Activated gamma-delta T cell treated with Interleukin-2 at 50 U/mL for 16 hours (primary cell): ENCODE measurements around the gene VWA3B.
"Not testable (repeated sequence)": the region's sequence is repeated elsewhere in the genome, so short reads cannot be mapped to it uniquely, and the experiment has no call there.

Experiments
- DNase-seq: peaks from one replicate; pipeline ENCODE4 v3.0.0-alpha.2; 2020

The VWA3B gene, protein sequence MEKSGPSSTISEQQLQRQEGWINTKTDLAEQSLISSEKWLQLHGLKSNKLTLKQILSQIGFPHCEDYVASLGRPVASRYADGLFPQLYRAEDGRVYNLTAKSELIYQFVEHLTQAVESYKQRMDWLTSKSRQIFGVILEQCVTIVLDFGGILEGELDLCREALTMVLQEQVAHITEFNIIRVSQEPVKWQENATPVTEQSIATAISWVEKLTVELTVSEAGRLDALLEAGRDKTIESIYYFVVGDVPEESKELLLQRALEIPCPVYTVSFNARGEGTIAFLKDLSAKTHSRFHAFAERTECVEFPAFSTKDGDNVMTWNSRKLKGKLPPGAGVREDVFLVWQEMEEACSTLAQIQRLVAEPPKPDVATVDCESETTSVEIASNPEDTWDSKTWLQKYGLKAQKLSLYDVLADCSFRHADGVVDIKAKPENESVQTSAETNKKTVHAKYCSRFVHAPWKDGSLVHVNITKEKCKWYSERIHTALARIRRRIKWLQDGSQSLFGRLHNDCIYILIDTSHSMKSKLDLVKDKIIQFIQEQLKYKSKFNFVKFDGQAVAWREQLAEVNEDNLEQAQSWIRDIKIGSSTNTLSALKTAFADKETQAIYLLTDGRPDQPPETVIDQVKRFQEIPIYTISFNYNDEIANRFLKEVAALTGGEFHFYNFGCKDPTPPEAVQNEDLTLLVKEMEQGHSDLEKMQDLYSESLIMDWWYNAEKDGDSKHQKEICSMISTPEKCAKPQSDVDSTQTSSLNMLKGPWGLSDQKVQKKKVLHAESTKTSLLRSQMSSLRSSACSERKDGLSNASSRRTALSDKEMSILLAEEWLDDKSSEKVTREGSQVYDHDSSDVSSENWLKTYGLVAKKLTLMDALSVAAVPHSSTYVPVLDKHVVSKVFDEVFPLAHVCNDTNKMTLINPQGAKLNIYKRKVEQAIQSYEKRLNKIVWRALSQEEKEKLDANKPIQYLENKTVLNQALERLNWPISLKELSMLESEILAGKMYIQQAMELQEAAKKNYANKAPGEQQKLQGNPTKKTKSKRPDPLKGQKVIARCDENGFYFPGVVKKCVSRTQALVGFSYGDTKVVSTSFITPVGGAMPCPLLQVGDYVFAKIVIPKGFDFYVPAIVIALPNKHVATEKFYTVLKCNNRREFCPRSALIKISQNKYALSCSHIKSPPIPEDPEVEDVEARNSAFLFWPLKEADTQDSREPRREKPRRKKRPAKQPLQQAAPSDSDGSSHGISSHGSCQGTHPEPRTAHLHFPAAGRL (N-terminal part only)

DNA sequence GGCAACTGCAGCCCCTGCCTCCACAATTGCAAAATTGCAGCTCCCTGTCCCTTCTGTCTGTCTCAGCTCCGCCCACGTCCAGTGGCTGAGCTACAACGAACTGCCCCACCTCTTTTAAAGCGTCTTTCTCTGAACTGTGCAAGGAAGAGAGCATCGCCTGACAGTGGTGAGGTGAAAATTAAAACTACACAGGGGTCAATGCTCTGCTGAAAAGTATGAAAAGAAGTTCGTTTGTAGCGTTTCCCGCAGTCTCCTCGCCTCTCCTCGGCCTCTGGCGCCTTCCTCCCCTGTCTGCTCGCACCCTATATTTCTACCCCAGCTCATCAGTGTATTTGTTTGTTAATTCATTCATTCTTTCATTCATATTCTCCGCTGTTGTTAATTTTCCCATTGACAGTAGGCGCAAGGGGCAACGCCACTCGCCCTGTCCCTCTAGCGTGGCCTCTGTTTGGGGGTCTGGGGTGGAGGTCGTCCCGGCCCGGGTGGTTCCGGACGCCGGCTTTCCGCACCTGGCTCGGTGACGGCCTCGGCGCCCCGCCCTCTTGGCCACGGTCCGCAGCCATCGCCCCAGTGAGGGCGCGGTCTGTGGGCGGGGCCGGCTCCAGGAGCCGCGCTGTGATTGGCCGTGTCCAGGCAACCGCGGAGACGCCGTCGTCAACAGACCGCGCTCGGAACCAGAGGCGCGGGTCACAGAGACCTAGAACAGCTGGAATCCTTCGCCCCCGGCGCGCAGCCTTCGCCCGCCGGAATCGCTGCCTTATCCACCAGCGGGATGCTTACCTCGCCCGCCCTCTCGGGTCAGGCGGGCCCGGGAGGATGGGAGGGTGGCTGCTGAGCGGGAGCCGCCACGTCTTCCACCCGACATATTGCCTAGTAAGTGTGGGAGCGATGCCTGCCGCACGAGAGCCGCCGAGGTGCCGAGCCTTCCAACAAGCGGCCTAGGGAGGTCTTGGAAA lies at the start of gene VWA3B:
TSS of gene VWA3B (plus strand) at position 677 of the 956 bp plus-strand sequence. CDS start 5,926 bp downstream, outside the sequence.
- DNase-seq = no peak

DNA sequence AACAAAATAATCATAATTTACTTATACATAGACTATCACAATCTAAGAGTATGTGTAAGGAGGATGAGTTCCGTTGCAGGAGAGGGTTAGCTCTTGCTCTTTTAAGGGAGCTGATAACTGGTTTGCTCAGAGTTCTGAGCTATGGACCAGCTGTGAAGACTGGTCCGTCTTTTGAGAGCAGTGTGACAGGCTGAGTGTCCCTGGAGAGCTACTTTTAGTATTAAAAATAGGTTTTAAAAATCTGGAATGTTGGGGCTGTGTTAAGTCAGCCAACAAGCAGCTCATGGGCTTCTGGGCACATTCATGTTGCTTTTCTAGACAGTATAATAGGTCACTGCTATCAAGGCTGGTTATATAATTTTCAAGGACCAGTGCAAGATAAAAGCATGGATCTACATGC lies 49.8 kb upstream of the VWA3B start:
- DNase-seq = no peak

DNA sequence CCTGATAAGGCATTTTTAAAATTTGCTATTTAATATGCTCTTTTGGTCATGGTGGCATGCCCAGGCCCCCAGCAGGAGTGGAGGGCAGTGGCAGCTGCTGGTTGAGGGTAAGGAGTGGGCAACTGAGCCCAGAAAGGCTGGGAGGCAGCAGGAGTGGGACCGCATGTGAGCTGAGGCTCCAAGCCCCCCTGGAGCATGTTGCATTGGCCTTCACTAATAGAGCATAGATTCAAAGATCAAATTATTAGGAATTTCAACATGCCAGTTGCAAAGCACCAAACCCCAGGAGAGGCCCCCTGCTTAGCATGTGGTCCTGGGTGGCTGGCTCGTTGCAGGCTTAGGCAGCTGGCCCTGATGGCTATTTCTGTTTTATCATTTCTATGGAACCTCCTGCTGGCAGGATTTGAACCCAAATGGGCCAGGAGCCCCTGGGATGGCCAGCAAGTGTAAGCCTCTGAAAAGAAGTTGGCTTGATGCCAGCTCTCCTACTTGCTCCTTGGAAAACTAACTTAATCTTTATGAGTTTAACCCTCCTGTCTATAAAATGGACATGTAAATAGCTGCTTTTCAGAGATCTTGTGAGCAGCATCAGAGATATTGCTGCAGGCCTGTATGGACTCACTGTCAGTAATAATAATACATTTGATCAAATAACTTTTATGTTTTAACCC lies 49.2 kb upstream of the VWA3B start:
- DNase-seq = no peak

DNA sequence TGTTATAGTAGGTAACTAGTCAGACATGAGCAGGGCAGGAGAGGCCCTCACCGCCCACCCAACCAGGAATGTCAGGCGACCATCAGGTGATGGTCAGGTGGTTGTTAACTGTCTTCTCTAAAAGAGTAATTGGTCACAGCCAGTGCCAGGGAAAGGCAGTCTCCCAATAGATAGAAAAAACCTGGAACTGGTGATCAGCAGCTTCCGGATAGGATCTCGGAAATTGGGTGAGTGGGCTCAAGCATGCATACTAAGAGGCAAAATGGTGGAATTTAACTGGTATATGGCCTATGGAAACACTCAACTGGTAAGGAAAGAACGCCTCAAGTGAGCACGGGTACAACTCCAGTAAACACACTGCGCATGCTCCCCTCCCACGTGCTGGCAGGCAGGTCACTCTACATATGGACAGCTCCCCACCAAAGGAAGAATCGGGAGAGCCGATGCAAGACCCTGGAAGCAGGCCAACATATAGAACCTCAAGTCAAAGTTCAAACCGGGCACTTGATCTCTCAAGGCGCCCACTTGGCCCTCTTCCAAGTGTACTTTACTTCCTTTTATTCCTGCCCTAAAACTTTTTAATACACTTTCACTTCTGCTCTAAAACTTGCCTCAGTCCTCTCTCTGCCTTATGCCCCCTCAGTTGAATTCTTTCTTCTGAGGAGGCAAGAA lies 47.7 kb upstream of the VWA3B start:
- DNase-seq = no peak

DNA sequence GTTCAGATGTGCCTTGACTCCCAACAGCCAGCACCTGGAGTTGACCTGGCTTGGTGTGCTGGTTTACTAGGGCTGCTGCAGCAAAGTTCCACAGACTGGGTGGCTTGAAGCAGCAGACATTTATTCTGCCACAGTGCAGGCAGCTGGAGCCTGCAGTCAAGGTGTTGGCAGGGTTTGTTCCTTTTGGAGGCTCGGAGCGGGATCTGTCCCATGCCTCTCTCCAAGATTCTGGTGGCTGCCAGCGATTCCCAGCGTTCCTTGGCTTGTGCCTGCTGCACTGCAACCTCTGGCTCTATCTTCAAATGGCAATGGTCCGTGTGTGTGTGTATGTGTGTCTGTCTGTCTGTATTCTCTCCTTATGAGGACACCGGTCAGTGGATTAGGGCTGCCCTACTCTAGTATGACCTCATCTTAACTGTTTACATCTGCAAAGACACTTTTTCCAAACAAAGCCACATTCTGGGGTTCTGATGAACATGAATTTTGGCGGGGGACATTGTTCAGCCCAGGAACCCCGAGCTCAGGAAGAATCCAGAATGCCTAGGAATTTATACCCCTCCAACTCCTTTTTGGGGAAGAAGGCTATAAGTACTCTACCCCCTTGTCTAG lies 46.5 kb upstream of the VWA3B start:
- no peak for DNase-seq

DNA sequence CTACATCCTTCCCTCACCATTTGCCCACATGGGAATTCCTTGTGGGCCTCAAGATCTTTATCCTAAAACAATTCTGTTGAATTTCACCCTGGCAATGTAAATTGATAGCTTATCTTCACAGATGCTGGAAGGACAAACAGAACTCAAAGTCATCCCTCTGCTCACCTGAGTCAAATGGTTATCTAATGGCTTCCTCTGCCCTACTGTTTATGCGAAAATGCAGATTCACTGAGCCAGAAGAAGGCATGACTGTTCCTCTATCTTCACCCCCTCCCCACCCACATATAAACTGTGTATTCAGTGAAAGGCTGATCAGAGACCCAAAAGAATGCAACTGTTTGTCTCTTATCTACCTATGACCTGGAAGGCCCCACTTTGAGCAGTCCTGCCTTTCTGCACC lies 43.9 kb upstream of the VWA3B start:
- DNase-seq = no peak

DNA sequence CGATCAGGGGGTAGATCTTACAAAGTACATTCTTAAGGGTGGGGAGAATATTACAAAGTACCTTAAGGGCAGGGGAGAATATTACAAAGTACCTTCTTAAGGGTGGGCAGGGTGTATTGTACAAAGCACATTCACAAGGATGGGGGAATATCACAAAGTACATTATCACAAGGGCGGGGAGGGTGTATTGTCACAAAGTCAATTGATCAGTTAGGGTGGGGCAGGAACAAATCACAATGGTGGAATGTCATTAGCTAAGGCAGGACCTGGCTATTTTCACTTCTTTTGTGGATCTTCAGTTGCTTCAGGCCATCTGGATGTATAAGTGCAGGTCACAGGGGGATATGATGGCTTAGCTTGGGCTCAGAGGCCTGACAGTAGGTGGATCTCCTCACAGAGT lies 42.2 kb upstream of the VWA3B start:
- DNase-seq = not testable (repeated sequence)

DNA sequence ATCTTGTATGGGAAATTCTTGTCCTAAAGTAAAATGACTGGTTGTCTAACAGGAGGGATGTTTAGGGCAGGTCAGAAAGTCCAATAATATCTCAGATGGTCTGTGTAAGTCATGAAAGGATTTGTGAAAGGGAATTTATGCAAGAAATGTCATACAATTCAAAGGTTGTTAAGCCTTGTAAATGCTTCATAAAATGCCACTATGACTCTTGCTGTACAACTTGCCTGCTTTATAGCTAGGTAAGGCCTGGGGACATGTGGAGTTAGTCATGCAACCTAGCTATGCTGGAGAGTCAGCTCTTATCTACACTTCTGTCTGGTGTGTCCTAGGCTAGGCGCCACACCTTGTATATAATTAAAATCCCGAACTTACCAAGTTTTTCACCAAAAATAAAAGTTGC lies 36.9 kb upstream of the VWA3B start:
- DNase-seq = no peak

DNA sequence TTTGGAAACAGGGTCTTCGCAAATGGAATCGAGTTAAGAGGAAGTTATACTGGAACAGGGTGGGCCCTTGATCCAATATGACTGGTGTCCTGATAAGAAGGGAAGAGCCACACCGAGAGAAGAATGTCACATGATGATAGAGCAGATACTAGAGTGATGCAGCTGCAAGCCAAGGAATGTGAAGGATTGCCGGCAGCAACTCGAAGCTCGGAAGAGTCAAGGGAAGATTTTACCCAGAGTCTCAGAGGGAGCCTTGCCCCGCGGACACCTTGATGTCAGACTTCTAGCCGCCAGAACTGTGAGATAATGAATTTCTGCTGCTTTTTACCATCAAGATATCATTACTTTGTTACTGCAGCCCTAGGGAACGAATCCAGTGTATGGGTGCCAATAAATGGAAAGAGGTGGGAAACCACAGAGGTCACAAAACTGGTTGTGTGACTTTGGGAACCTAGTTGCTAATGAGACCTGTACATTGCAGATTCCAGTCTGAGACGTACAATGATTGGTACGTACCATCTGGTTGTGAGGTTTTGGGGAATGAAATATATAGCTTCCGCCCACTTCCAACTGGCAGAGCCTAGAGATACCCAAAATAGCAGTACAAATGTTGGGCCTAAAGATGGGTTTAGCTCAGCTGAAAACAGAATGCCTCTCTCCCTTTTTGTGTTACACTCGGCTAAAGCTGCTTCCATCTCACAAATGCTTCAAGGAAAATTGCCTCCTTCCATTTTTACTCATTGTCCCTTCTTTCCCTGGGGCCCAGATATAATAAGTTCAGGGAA lies 28.6 kb upstream of the VWA3B start:
- no peak for DNase-seq

DNA sequence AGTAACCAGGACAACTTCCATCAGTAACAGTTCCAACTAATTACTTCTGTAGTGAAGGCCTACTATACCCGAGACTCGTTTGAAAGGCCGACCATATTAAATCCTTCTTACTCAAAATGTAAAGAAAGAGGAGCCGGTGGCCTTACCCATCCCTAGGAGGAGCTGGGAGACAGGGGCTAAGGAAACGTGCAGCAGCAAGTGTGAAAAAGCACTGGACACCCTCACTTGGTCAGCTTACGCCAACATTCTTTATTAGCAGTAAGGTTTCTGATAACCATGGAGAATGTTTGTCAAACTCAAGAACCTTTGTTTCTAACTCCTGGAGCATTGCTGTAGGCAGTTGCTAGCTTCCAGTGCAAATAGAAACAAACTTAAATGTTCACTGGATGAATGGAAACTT lies 26.7 kb upstream of the VWA3B start:
- no peak for DNase-seq

DNA sequence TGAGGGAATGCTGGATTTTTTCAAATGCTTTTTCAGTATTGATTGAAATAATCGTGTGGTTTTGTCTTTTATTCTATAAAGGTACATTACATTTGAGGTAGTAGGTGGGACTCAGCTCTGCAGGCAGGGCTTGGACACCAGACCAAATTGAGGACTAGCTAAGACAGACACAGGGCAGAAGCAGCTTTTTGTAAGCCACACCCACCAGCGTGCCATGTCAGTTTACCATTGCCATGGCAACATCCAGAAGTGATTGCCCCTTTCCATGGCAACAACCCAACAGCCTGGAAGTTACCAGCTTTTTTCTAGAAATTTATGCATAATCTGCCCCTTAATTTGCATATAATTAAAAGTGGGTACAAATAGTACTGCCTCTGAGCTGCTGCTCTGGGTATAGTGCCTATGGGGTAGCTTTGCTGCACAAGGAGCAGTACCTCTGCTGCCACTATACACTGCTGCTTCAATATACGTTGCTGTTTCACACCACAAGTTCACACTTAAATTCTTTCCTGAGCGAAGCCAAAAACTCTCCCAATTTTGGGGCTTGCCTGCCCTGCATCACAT lies 23.6 kb upstream of the VWA3B start:
- no peak for DNase-seq

DNA sequence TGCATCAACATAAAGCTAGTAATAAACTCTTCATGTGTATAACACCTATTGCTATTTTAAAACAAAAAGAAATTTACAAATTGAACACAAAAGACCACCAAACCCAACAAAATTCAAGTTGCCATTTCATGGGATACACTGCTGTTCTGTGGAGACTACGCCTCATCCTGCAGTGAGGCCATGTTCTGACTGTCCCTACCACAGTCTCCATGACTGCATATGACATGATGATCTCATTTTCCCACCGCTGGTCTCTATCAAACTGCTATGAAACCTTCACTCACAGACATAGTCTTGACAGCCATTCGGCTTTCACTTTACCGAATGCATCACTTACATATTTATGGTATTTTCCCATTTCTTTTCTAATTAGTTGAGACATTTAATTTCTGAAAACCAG lies 21.2 kb upstream of the VWA3B start:
- no peak for DNase-seq

DNA sequence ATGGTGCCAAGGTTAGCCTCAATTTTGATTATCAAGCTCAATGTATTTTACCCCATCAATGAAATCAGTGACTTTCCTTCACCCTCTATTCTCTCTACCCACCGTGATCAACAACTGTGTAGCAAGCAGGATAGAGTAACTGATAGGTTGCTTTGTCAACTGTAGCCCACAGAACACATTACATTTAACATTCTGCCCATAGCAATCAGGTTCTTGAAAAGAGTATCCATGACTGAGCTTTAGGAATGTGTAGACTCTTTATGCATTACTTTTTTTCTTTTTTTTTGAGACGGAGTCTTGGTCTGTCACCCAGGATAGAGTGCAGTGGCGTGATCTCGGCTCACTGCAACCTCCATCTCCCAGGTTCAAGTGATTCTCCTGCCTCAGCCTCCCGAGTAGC lies 19.8 kb upstream of the VWA3B start:
- no peak for DNase-seq

DNA sequence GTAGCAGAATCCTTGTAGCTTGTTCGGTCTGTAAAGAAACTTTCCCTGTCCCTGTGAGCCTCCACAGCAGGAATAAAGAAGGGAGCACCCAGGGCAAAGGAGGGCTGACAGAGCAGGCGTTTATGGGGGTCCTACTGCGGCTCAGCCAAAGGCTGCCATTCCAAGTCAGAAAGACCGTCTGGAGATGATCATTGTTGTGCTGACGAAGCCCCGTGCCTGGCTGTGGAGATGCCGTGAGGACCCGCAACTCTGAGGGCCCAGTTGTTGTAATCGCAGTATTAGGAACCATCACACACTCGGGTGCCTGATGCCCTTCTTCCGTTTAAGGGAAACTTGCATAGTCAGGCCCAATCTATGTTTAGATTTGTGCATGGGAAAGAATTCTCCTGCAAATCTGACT lies 16.9 kb upstream of the VWA3B start:
- no peak for DNase-seq

DNA sequence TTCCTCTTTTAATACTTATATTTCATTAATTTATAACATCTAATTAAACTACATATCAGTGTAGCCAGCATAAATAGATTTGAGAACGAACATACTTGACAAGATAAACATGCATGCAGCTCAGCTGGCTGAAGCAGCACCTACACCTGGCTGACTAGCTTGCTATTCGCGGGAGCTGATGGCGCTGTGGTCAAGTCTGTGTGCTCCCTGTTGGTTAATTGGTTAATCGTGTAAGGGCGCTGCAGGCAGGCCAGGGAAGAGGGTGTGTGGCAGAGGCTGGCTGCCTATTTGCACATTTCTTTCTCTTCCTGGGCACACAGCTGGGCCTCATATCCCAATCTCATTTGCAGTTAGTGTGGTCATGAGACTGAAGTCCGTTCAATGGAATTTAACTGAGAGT lies 14.5 kb upstream of the VWA3B start:
- DNase-seq = no peak

DNA sequence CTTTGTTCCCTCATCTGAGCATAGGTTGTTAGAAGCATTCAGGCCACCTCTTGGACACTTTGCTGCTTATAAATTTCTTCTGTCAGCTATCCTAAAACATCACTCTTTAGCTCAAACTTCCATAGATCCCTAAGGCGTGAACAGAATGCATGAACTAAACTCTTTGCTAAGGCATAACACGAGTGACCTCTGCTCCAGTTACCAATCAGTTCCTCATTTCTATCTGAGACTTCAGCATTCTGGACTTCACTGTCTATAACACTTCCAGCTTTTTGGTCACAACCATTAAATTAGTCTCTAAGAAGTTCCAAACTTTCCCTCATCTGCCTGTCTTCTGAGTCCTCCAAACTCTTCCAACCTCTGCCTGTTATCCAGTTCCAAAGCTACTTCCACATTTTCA lies 8.3 kb upstream of the VWA3B start:
- no peak for DNase-seq

DNA sequence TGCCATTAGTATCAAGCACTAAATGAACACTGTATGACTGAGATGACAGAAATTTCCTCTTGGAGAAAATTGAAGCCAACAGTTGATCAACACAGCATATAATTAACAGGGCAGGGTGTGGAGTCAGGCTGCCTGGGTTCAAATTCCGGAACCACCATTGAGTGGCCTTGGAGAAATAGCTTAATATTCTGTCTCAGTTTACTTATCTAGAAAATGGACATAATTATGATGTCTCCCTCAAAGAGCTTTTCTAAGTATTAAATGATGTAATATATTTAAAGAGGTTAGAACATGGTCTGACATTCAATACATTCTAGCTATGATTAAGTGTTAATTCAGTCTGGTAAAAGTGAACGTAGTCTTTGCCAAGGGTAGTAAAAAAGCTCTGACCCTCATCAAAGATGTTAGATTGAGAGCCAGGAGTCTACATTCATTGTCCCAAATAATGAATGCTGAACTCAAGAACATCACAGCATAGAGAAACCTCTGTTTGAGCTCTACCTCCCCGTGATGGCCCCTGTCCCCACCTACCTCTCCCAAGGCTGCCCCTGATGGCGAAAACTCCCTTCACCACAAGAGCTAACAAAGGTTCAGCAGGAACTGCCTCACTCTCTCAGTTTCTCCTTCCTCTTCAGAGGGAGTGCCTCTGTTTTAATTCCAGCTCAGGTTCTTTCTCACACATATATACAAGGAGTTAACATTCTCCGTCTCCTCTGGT lies 2.7 kb upstream of the VWA3B start:
- no peak for DNase-seq

DNA sequence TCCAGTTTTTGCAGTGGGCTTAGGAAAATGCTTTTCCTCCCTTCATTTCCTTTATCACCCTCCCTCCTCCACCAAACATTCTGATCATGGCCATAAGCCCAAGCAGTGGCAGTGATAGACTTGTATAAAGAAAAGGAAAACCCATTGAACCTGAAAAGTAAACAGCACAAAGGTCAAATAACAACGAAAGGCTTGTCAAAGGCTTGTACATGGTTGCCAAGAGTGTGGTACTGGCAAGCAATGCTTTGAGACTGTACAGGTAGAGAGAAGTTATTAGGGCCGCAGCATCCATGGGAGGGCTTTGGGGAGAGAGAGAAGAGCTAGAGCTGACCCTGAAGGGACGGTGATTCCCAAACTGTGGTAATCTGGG lies 2.1 kb upstream of the VWA3B start:
- DNase-seq = no peak

DNA sequence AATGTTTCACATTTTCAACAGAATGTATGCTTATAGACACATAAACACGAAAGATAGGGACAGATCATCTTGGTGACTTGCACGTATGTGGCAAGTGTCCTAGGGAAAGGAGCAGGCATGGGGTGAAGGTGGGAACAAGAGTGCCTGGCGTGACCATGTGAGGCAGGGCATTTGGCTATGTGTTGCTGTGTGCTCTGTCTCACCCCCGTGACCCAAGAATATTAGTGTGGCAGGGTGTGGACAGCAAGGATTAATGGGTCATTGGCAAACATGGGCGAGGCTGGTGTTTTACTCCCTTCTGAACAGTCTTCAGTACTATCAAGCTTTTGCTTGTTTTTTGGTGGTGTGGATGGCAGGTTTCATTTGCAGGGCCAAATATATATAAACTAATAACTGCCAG lies 1.3 kb upstream of the VWA3B start:
- no peak for DNase-seq
